LNCaP clone FGC (cell line): ENCODE results near the gene TPM1.

ENCODE experiments used
- DNase-seq: peaks from one replicate; pipeline ENCODE4 v3.0.0-alpha.2; 2011; ENCODE audit warnings: low read depth
- H3K4me3 ChIP-seq: 2 replicates; pipeline ENCODE4 v1.5.1; 2011; ENCODE audit warnings: mild to moderate bottlenecking, low read depth, low read length, control low read depth
- TF ChIP-seq, protein P1 (sequence below): IDR thresholded peaks from 2 replicates; pipeline ENCODE4 v1.5.1; 2012; ENCODE audit warnings: mild to moderate bottlenecking; ENCODE audit not compliant: control insufficient read depth, insufficient read depth; ENCODE audit errors: extremely low read depth

Gene TPM1

DNA sequence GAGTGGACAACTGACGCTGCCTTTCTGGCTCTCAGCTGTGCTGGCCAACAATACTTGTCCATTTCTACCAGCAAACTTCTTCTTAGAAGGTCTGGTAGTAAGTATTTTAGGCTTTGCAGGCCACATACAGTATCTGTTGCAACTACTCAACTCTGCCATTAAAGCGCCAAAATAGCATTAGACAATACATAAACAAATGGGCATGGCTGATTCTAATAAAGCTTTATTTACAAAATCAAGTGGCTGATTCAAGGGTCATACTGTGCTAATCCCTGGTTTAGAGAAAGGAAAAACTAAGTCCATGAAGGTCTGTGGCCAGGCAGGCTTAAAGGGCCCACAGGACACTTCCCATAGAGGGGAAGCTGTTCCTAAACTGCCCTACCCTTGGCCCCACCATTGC lies 26.3 kb upstream of the TPM1 start:
- no peak for DNase-seq
- TF ChIP-seq, protein P1, sequence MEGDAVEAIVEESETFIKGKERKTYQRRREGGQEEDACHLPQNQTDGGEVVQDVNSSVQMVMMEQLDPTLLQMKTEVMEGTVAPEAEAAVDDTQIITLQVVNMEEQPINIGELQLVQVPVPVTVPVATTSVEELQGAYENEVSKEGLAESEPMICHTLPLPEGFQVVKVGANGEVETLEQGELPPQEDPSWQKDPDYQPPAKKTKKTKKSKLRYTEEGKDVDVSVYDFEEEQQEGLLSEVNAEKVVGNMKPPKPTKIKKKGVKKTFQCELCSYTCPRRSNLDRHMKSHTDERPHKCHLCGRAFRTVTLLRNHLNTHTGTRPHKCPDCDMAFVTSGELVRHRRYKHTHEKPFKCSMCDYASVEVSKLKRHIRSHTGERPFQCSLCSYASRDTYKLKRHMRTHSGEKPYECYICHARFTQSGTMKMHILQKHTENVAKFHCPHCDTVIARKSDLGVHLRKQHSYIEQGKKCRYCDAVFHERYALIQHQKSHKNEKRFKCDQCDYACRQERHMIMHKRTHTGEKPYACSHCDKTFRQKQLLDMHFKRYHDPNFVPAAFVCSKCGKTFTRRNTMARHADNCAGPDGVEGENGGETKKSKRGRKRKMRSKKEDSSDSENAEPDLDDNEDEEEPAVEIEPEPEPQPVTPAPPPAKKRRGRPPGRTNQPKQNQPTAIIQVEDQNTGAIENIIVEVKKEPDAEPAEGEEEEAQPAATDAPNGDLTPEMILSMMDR, result no peak
- H3K4me3 ChIP-seq, result no peak overlapping the region

DNA sequence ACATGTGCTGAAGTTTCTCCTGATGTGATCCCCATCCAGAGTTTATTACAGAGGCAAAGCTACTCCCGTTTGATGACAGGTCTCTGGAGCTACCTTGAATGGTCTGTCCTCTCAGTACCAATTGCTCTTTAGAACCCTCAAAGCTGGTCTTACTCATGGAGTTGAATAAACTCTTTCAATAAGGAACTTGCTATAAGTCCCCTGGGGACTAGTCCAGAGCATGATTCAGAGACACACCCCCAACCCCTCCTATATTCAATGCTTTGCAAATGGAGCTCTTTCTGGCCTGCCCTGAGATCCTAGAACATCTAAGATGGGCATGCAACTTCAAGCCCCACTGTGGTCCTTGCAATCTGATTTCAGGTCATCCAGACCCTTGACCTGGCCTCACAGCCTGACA lies 23.9 kb upstream of the TPM1 start:
- no peak overlapping the region for H3K4me3 ChIP-seq
- TF ChIP-seq, protein P1, result no peak
- no peak for DNase-seq

DNA sequence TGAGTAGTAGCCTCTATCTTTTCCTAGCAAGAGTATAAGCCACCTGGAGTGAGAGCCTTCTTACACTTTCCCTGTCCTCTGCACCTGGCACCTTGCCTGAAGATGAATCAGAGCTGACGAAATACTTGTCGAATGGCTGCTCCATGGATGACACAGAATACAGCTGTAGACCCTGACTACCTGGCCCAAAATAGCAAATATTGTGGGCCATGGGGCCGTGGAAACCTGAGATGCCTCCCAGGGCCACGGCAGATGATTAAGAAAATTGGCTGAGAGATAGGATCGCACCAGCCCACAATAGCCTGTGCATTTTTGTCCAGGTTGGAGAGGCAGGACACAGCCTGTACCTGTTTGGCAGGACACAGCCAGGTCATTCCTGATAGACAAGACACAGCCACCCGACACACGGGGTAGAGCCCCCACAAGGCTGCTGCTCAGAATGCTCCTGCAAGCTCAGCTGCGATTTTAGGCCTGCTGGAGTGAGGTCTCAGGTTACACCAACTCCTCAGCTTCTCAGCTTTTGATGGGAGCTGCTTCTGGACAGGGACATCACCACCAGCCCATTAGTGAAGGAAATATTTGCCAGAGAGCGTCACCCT lies 22.9 kb upstream of the TPM1 start:
- TF ChIP-seq, protein P1, result no peak
- peak; percentile 33 for DNase-seq
- H3K4me3 ChIP-seq, result no peak overlapping the region

DNA sequence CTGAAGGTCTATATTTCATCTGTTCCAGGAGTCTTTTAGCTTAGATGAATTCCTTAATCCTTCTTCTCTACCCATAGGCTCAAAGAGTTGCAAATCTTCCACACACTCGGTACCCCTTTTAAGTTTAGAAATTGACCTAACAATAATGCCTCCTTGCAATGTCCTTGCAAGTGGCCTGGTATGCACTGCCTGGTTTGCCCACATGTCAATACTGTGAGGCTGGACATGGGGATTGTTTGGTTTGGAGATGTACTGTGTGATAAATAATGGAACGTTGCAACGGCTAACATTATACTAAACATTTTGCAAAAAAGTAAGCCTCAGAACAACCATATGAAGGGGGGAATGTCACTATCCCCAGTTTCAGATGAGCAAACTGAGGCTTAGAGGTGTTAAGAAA lies 22.4 kb upstream of the TPM1 start:
- no peak overlapping the region for H3K4me3 ChIP-seq
- TF ChIP-seq, protein P1, result no peak
- no peak for DNase-seq

DNA sequence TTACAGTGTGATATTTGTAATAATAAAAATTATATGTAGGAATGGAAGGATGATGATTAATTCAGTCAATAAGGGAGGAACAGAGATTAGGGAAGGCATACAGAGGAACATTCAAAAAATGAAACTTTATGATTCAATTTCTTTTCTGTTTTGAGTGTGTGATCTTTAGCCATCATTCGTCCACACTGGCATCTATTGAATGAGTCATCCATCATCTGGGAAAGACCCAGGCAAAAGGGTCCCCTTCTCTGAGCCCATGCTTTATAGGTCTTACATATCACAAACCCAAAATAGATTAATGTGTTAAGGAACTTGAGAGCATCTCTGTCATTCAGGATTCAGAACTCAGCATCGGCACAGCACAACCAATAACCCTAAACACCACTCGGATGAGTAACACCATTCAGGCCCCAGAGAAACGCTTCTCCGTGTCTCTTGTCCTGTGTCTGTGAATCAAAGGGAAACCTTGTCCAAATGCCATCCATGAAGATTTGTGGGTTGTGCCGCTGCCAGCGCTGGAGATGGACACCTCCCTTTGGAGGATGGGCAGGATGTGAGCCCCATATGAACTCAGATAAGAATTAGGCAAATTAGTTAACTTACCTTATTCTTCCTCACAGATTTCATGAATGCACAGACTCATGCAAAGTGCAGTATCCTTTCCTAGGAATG lies 21.7 kb upstream of the TPM1 start:
- no peak overlapping the region for H3K4me3 ChIP-seq
- TF ChIP-seq, protein P1, result no peak
- DNase-seq, result no peak

DNA sequence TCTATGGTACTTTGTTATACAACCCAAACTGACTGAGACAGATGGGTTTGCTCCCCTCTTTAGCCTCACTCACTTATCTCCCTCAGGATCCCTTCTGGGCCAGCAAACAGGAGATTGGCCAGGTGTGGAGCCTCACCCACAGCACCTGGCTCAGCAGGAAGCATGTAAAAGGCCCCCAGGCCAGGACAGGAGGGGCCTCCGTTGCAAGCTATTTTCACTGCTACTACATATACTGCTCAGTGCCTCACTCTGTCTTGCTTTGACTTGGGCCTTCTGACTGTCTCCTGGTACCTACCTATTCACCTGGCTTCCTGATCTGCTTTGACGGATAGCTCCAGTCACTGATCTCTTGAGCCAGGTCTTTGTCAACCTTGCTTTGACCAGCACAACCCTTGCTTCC lies 20.4 kb upstream of the TPM1 start:
- DNase-seq, result no peak
- TF ChIP-seq, protein P1, result no peak
- H3K4me3 ChIP-seq, result no peak overlapping the region

DNA sequence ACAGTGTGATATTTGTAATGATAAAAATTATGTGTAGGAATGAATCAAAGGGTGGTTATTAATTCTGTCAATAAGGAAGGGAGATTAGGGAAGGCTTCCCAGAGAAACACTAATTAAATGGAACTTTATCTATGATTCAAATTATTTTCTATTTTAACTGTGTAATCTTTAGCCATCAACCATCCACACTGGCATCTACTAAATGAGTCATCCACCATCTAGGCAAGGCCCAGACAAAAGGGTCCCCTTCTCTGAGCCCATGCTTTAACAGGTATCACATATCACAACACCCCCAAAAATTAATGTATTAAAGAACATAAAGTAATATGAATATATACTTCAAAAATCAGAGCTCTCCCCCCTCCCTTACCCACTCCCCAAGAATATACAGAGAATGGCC lies 19.9 kb upstream of the TPM1 start:
- TF ChIP-seq, protein P1, result no peak
- no peak for DNase-seq
- no peak overlapping the region for H3K4me3 ChIP-seq
